HFF-Myc (cell line): ENCODE data around the gene PANK2.

Experiments used
- DNase-seq: peaks from one replicate; pipeline ENCODE4 v3.0.0-alpha.2; 2011; ENCODE audit warnings: low read depth; ENCODE audit errors: extremely low read depth
- H3K4me3 ChIP-seq: replicated peaks from 2 replicates; pipeline ENCODE4 v1.5.1; 2011; ENCODE audit warnings: low read depth, mild to moderate bottlenecking, control low read depth, low read length
- CTCF ChIP-seq: IDR thresholded peaks from 2 replicates; pipeline ENCODE4 v1.5.1; 2012; ENCODE audit warnings: mild to moderate bottlenecking, low read depth, low read length, control low read depth; ENCODE audit errors: missing control alignments

The PANK2 gene

GRCh38 chr20:3927486-3928291 is 38.5 kb downstream of the PANK2 start:
- TF ChIP-seq CTCF: no peak
- no peak for DNase-seq
- no peak overlapping the region for H3K4me3 ChIP-seq

DNA sequence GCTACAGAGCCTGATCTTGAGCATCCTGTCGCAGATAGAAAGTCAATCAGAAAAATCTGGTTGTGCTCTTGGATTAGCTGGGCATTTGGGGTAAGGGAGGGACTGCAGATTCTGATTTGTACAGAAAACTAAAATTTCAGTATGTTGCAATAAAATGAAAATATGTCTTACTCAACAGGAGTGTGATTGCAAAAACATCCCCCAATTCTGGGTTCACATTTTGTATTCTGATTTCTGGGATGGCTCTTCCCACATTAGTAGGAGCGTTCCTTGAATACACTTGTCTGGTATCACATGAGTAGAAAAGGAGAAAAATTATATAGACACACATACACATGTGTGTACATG is 40.5 kb downstream of the PANK2 start:
- H3K4me3 ChIP-seq: no peak overlapping the region
- no peak for TF ChIP-seq CTCF
- no peak for DNase-seq

GRCh38 chr20:3930265-3931206 is 41.3 kb downstream of the PANK2 start:
- DNase-seq: no peak
- H3K4me3 ChIP-seq: no peak overlapping the region
- TF ChIP-seq CTCF: no peak

DNA sequence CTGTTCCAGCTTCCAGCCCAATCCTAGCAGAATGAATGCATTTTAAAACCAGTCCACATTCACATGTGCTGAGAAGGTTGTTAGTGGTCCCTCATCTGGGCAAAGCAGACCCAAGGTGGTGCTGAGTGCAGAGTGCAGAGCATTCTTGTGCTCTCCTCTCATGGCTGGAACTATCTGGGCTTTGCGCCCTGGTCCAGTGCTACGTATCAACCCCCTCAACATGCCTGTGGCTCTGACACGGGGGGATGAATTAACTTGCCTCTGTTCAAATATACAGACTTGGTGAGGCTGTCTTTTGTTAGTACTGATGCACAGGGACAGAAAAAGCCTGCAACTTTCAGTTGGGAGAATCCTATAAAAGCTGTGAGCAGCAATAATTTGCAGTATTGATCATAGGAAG is 42.5 kb downstream of the PANK2 start:
- no peak for DNase-seq
- TF ChIP-seq CTCF: no peak
- no peak overlapping the region for H3K4me3 ChIP-seq

DNA sequence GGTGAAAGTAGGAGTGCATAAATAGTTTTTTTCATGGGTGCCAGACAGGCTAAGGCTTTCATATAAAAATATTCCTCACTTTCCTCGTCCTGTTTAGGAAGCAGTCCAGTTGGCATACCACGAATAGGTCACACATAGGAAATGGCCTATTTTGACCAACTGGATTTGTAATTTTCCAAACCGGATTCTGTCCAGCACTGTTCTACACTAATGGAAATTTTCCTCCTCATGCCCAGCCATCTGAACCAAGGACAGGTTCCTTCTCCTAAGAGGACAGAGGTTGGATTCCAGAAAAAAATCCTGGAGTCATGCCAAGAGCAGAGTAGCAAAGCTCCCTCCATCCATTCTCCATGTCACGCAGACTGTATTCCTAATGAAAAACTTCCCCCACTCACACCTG is 43.1 kb downstream of the PANK2 start:
- no peak for TF ChIP-seq CTCF
- DNase-seq: no peak
- no peak overlapping the region for H3K4me3 ChIP-seq

DNA sequence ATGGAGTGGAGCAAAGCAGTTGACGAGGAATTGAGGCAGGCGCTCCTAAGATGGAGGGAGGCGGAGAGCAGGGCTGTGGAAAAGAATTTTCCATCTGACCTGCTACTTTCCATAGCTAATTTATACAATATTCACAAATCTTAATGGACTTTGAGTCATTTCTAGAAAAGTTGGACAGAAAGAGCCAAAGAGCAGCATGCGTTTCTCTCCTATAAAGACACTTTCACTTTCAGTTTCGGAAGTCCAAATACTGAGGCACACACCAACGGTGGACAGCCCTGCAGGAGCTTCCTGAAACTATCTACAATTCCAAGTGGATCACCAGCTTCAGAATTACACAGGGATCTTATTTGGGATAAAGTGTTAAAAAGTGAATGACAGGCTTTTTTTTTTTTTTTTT is 43.5 kb downstream of the PANK2 start:
- TF ChIP-seq CTCF: no peak
- H3K4me3 ChIP-seq: no peak overlapping the region
- DNase-seq: no peak
